Testis (tissue), 3 donors: ENCODE results near the gene HNRNPA0. TPM values are rescaled to one million over a fixed set of nuclear protein-coding genes. Genes with fewer than 3 reads are reported as not detected.

Experiments
- DNase-seq: peaks from one replicate; pipeline ENCODE4 v3.0.0-alpha.2; 2019
- H3K27ac ChIP-seq, 2 donors: fragments of 200-600 bp; sonication (generic); one replicate each; pipeline ENCODE4 v1.5.1; 2019
- H3K27me3 ChIP-seq: fragments of 200-600 bp; sonication (generic); one replicate; pipeline ENCODE4 v1.5.1; 2019
- H3K36me3 ChIP-seq: fragments of 200-600 bp; sonication (generic); one replicate; pipeline ENCODE4 v1.5.1; 2017; ENCODE audit warnings: low read depth; ENCODE audit errors: missing control alignments
- H3K4me1 ChIP-seq: fragments of 200-600 bp; sonication (generic); one replicate; pipeline ENCODE4 v1.5.1; 2019
- H3K4me3 ChIP-seq, 2 donors: fragments of 200-600 bp; sonication (generic); one replicate each; pipeline ENCODE4 v1.5.1; 2017 to 2019
- H3K9me3 ChIP-seq: fragments of 200-600 bp; sonication (generic); one replicate; pipeline ENCODE4 v1.5.1; 2017
- POLR2A ChIP-seq: fragments of 450-650 bp; IDR thresholded peaks from one replicate; pipeline ENCODE4 v1.6.1; 2017; ENCODE audit warnings: antibody characterized with exemption, mild to moderate bottlenecking, moderate library complexity
- WGBS, 2 donors: methylation state at CpG; one replicate each; pipeline ENCODE4 v1.1.5; 2018; 5-methylcytosine and 5-hydroxymethylcytosine counted together
- intact Hi-C: fragments of 100-400 bp; cut with DNase I; formaldehyde crosslinking; loops from one replicate; pipeline ENCODE4 v1.15.1; 2023; ENCODE audit warnings: low total_unique reads
- polyA plus RNA-seq: library from polyadenylated mRNA; stranded (reverse); fragments of 350-450 nt; fragmentation: Illumina TruSeq; extraction: RNeasy Lipid Tissue Mini Kit (QIAGEN cat#74804); gene quantifications from one replicate; pipeline ENCODE4 v1.2.3, GENCODE V29; 2014; ENCODE audit warnings: low read depth, low replicate concordance; ENCODE audit not compliant: insufficient read depth
- total RNA-seq, 2 donors: library from RNA; depleted of rRNA; stranded (reverse); fragments of >200 nt; gene quantifications; one replicate each; pipeline ENCODE4 v1.2.3, GENCODE V29; 2016
- TF ChIP-seq, protein P1 (sequence below), 3 experiments: fragments of 450-650 bp in 2 of 3; fragments of 200-600 bp in 1 of 3; sonication (generic) in 1 of 3; IDR thresholded peaks; one replicate each; pipeline ENCODE4 v1.5.1; 2016 to 2019; ENCODE audit warnings: antibody characterized with exemption in 3 of 3, mild to moderate bottlenecking in 2 of 3, moderate library complexity in 1 of 3

The HNRNPA0 gene
- total and polyA plus RNA-seq, 3 donors from 2014 or later = 22.7 to 34.0 (median 22.8) TPM

DNA sequence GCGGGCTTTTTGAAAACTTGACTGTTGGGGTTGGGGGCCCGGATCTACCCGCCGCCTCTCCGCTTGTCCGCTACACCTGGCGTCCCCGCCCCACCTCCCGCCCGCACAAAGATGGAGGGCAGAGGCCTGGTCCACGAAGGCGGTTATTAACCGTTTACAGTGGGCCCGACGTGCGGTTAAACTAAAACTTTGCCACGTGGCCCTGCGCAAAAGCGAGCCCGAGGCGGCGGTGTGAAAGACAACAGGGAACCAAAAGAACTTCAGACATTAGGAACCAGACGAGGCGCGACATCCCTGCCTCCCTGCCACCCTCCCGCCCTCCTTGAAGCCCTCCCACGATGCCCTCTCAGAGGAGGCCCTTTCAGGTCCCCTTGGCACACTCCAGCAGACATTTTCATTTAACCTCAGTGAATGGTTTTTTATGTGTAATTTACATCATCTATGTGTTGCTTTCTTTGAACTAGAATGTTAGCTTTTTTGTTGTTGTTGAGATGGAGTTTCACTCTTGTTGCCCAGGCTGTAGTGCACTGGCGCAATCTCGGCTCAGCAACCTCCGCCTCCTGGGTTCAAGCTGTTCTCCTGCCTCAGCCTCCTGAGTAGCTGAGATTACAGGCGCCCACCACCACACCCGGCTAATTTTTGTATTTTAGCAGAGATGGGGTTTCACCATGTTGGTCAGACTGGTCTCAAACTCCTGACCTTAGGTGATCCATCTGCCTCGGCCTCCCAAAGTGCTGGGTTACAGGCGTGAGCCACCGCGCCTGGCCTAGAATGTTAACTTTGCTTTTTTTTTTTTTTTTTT is 999 bp upstream of the HNRNPA0 start:
- 18 to 28% methylated on average over 22 to 36 of the region's 36 CpGs for WGBS, 2 donors

DNA sequence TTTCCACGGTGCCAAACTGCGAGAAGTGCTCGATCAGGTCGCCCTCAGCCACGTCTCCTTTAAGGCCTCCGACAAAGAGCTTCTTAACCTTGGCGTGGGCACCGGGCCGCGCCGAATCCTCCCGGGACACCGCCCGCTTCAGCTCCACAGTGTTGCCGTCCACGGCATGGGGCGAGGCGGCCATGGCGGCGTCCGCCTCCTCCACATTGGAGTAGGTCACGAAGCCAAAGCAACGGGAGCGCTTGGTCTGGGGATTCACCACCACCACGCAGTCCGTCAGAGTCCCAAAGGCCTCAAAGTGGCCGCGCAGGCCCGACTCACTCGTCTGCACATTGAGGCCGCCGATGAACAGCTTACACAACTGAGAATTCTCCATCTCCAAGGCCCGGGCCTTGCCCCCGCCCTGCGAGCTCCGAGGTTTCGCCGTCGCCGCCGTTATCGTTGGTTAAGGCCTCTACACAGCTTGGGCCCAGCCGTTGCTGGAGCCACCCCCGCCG is 424 bp downstream of the HNRNPA0 start:
- Histone ChIP-seq H3K4me1 (peaks cover 12% of the 10 kb centered on the region), H3K4me3 (peak overlapping the region; percentile 93 to 96), H3K27ac (peak overlapping the region; percentile 100), H3K9me3 (no peaks in the 10 kb centered on the region), H3K27me3 (no peaks in the 10 kb centered on the region), H3K36me3 (no peaks in the 10 kb centered on the region)
- intact Hi-C loops = no loop called here
- TF ChIP-seq POLR2A = no peak
- TF ChIP-seq, protein P1, sequence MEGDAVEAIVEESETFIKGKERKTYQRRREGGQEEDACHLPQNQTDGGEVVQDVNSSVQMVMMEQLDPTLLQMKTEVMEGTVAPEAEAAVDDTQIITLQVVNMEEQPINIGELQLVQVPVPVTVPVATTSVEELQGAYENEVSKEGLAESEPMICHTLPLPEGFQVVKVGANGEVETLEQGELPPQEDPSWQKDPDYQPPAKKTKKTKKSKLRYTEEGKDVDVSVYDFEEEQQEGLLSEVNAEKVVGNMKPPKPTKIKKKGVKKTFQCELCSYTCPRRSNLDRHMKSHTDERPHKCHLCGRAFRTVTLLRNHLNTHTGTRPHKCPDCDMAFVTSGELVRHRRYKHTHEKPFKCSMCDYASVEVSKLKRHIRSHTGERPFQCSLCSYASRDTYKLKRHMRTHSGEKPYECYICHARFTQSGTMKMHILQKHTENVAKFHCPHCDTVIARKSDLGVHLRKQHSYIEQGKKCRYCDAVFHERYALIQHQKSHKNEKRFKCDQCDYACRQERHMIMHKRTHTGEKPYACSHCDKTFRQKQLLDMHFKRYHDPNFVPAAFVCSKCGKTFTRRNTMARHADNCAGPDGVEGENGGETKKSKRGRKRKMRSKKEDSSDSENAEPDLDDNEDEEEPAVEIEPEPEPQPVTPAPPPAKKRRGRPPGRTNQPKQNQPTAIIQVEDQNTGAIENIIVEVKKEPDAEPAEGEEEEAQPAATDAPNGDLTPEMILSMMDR (IDR thresholded peaks at IDR 0.05) = no peak
- peak; percentile 62 for DNase-seq
- WGBS, 2 donors = 0% methylated on average over 19 to 43 of the region's 45 CpGs

More for the DNA sequence above, 999 bp upstream of the HNRNPA0 start:
- no peaks in the 10 kb centered on the region for H3K9me3 ChIP-seq
- intact Hi-C loops = no loop called here
- no peaks in the 10 kb centered on the region for H3K27me3 ChIP-seq
- H3K4me1 ChIP-seq = peaks cover 12% of the 10 kb centered on the region
- no peak for DNase-seq
- no peaks in the 10 kb centered on the region for H3K36me3 ChIP-seq
- H3K4me3 ChIP-seq = peak overlapping the region; percentile 93 to 96
- peak overlapping the region; percentile 100 for H3K27ac ChIP-seq
- TF ChIP-seq, protein P1 (IDR thresholded peaks at IDR 0.05) = no peak
- no peak for TF ChIP-seq POLR2A

DNA sequence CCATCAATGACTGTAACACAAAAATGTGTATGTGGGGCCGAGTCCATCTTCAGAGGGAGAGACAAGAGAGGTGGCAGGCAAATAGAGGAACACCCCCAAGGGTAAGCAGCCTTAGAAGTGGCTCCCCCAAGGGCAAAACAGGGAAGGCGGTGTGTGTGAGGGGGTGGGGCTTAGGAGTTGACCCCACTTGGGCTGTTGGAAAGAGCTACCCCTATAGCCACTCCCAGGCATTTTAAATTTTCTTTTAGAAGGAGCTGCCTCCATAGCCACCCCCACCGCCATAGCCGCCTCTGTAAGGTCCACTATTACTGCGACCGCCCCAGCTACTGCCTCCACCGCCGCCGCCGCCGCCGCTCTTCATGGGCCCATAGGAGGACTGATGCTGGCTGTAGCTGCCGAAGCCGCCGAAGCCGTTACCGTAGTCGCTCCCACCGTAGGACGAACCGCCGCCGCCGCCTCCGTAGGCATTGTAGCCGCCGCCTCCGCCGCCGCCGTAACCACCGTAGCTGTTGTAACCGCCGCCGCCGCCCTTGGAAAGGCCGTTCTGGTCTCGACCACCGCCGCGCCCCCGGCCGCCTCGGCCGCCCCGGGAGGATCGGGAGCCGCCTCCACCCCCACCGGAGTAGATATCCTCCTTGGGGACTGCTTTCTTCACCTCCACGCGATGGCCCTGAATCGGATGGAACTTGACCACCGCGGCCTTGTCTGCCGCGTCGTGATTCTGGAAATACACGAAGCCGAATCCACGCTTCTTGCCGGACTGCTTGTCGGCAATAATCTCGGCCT is 1.1 kb downstream of the HNRNPA0 start:
- intact Hi-C loops = no loop called here
- Histone ChIP-seq H3K9me3 (no peaks in the 10 kb centered on the region), H3K4me1 (peaks cover 12% of the 10 kb centered on the region), H3K36me3 (no peaks in the 10 kb centered on the region), H3K27me3 (no peaks in the 10 kb centered on the region), H3K4me3 (peak overlapping the region; percentile 93 to 96), H3K27ac (peak overlapping the region; percentile 100)
- DNase-seq = peak; percentile 44
- TF ChIP-seq, protein P1 (IDR thresholded peaks at IDR 0.05) = no peak
- no peak for TF ChIP-seq POLR2A
- 1% methylated on average over 4 to 60 of the region's 63 CpGs for WGBS, 2 donors

DNA sequence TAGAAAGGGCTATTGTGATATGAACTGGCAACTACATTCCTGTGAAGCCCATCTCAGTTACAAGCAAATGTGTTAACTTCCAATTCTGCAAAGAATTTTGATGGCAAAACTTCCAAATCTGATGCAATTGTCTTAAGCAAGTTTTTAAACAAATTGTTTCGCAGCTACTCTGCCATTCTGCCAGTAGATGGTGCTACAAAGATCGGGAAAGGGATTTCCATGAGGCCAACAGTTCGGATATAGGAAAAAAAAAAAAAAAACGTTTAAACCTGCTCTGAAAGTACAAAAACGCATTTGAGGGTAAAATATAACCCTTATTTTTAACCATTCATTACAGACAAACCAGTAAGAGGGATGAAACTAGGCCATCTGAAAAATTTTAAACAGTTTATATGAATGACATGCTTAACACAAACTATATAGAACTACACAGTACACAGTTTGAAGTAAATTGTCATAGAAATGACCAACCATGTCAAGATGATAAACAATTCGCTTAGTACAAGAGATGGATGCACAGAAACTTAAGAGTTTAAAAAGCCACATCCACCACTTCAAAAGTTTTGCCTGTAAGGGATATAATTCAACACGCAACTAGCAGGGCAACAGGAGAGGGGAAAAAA is 2.2 kb downstream of the HNRNPA0 start:
- 1 to 2% methylated on average over 7 of the region's 7 CpGs for WGBS, 2 donors
- Histone ChIP-seq H3K27ac (peak overlapping the region; percentile 100), H3K4me3 (peak overlapping the region; percentile 93 to 96), H3K4me1 (peaks cover 12% of the 10 kb centered on the region), H3K36me3 (no peaks in the 10 kb centered on the region), H3K27me3 (no peaks in the 10 kb centered on the region), H3K9me3 (no peaks in the 10 kb centered on the region)
- no peak for TF ChIP-seq POLR2A
- TF ChIP-seq, protein P1 (IDR thresholded peaks at IDR 0.05) = peak in 2 of 3 experiments; percentile 52 to 77
- peak; percentile 38 for DNase-seq
- intact Hi-C loops = no loop called here
